Endothelial cell of umbilical vein (primary cell): ENCODE measurements around the gene OSTM1. TPM values are rescaled to one million over a fixed set of nuclear protein-coding genes. Genes with fewer than 3 reads are reported as not detected.

Experiments used
- BruUV-seq: library from RNA; stranded (reverse); fragments of 400-500 nt; replicated peaks from 2 replicates; lab custom pipeline; 2021; lab: Mats Ljungman, UMichigan
- CTCF ChIA-PET: fragments of 300-600, 350-600 bp; sonication (Branson Sonifier 250); formaldehyde crosslinking; loops from one replicate; lab custom pipeline; 2021; ENCODE audit warnings: antibody characterized with exemption, inconsistent platforms; lab: Charles Lee
- POLR2A ChIA-PET: fragments of 300-600, 350-600 bp; sonication (Branson Sonifier 250); formaldehyde crosslinking; loops from one replicate; lab custom pipeline; 2021; ENCODE audit warnings: antibody characterized with exemption, inconsistent platforms; lab: Charles Lee
- DNase-seq: peaks from one replicate; pipeline ENCODE4 v3.0.0-alpha.2; 2011; ENCODE audit warnings: low read depth, low spot score
- FAIRE-seq: peaks from 2 replicates; lab custom pipeline; 2011; peaks lifted over from hg19 to GRCh38; lab: Jason Lieb, UNC
- H2AFZ ChIP-seq: 2 replicates; pipeline ENCODE4 v1.6.0; 2012; ENCODE audit warnings: low read depth, low read length, control low read depth, inconsistent platforms
- H3K27ac ChIP-seq: 2 replicates; pipeline ENCODE4 v1.5.1; 2011; ENCODE audit warnings: low read depth, mild to moderate bottlenecking, control low read depth, low read length, moderate library complexity; ENCODE audit not compliant: insufficient read depth
- H3K27me3 ChIP-seq, 2 experiments: 2 replicates each; pipeline versions ENCODE4 v1.6.0 to v1.6.1; 2011; ENCODE audit warnings: low read length in 2 of 2, mixed read lengths in 1 of 2; ENCODE audit not compliant: control insufficient read depth in 2 of 2, insufficient read depth in 2 of 2
- H3K36me3 ChIP-seq, 2 experiments: 2 replicates in 1 of 2; 3 replicates in 1 of 2; pipeline ENCODE4 v1.5.1; 2011; ENCODE audit warnings: low read length in 2 of 2, mild to moderate bottlenecking in 1 of 2, moderate library complexity in 1 of 2; ENCODE audit not compliant: control insufficient read depth in 2 of 2, insufficient read depth in 2 of 2; ENCODE audit errors: extremely low read depth in 1 of 2
- H3K4me1 ChIP-seq: 3 replicates; pipeline ENCODE4 v1.5.1; 2011; ENCODE audit warnings: mild to moderate bottlenecking, low read length; ENCODE audit not compliant: control insufficient read depth, insufficient read depth; ENCODE audit errors: extremely low read depth
- H3K4me2 ChIP-seq: 2 replicates; pipeline ENCODE4 v1.6.1; 2011; ENCODE audit warnings: low read length, control low read depth, mixed read lengths; ENCODE audit not compliant: insufficient read depth
- H3K4me3 ChIP-seq, 3 experiments: fragments of 200-600 bp in 1 of 3; sonication (generic), shearing (Covaris generic) in 1 of 3; replicated peaks in 1 of 3; 2 replicates each; pipeline ENCODE4 v1.5.1; 2011 to 2016; ENCODE audit warnings: control low read depth in 3 of 3, low read length in 3 of 3, mild to moderate bottlenecking in 2 of 3, inconsistent platforms in 1 of 3, low read depth in 1 of 3, moderate library complexity in 1 of 3; ENCODE audit not compliant: insufficient read depth in 1 of 3
- H3K79me2 ChIP-seq: 2 replicates; pipeline ENCODE4 v1.6.0; 2012; ENCODE audit warnings: low read length, inconsistent platforms; ENCODE audit not compliant: control insufficient read depth, insufficient read depth
- H3K9ac ChIP-seq: replicated peaks from 2 replicates; pipeline ENCODE3; 2011; ENCODE audit warnings: low read length, control low read depth; ENCODE audit not compliant: insufficient read depth; ENCODE audit errors: extremely low read depth
- H3K9me1 ChIP-seq: replicated peaks from 3 replicates; pipeline ENCODE4 v1.6.0; 2011; ENCODE audit warnings: mild to moderate bottlenecking, low read length; ENCODE audit not compliant: control insufficient read depth, insufficient read depth; ENCODE audit errors: extremely low read depth
- H3K9me3 ChIP-seq: replicated peaks from 2 replicates; pipeline ENCODE4 v1.5.1; 2012; ENCODE audit warnings: low read length, inconsistent platforms; ENCODE audit not compliant: control insufficient read depth, insufficient read depth
- H4K20me1 ChIP-seq: replicated peaks from 2 replicates; pipeline ENCODE3; 2011; ENCODE audit warnings: mild to moderate bottlenecking, low read length; ENCODE audit not compliant: control insufficient read depth, insufficient read depth; ENCODE audit errors: extremely low read depth
- EZH2 ChIP-seq: IDR thresholded peaks from 2 replicates; pipeline ENCODE4 v1.6.1; 2012; ENCODE audit warnings: borderline replicate concordance, low read depth, mild to moderate bottlenecking, moderate library complexity, low read length, inconsistent platforms; ENCODE audit not compliant: severe bottlenecking
- FOS ChIP-seq: IDR thresholded peaks from 2 replicates; pipeline ENCODE4 v1.6.1; 2011; ENCODE audit warnings: mild to moderate bottlenecking, low read length, moderate library complexity, borderline replicate concordance; ENCODE audit not compliant: insufficient read depth
- GATA2 ChIP-seq: IDR thresholded peaks from 2 replicates; pipeline ENCODE4 v1.7.0; 2011; ENCODE audit warnings: low read depth, mild to moderate bottlenecking, moderate library complexity, mixed read lengths, low read length; ENCODE audit not compliant: insufficient read length, insufficient read depth
- JUN ChIP-seq: IDR thresholded peaks from 2 replicates; pipeline ENCODE4 v1.6.1; 2011; ENCODE audit warnings: borderline replicate concordance, low read depth; ENCODE audit not compliant: insufficient read length, insufficient read depth
- MYC ChIP-seq: IDR thresholded peaks from one replicate; pipeline ENCODE4 v1.6.1; 2011; ENCODE audit warnings: mild to moderate bottlenecking, low read depth, low read length
- POLR2A ChIP-seq: IDR thresholded peaks from 2 replicates; pipeline ENCODE4 v1.6.1; 2012; ENCODE audit warnings: low read depth, mild to moderate bottlenecking, control low read depth, low read length
- POLR2AphosphoS5 ChIP-seq: IDR thresholded peaks from 2 replicates; pipeline ENCODE4 v1.6.1; 2012; ENCODE audit warnings: low read depth, mild to moderate bottlenecking, control low read depth, low read length, moderate library complexity; ENCODE audit not compliant: insufficient read depth
- dilution Hi-C: fragments of 300-500 bp; cut with MboI; formaldehyde crosslinking; loops from one replicate; pipeline ENCODE4 v1.15.0; 2019; ENCODE audit warnings: low sequenced_read_pairs; ENCODE audit not compliant: extremely low pct_ligation_motif_present
- intact Hi-C: fragments of 100-400 bp; cut with micrococcal nuclease; formaldehyde crosslinking; loops from one replicate; pipeline ENCODE4 v1.10.0; 2022
- polyA plus RNA-seq, 4 experiments: library from polyadenylated mRNA; depleted of rRNA in 3 of 4; stranded (reverse) in 3 of 4; unstranded in 1 of 4; fragments of >200 nt; gene quantifications; 2 replicates each; pipeline versions ENCODE4 v1.2.1 to v1.2.3, GENCODE V29; 2011 to 2012; ENCODE audit warnings: missing spikeins in 1 of 4
- total RNA-seq: library from RNA; stranded (reverse); gene quantifications from 2 replicates; pipeline ENCODE4 v1.2.3, GENCODE V29; 2021
- TF ChIP-seq, protein P1 (sequence below), 2 donors: IDR thresholded peaks; 1 replicate in 1 of 2; 2 replicates in 1 of 2; pipeline ENCODE4 v1.5.1; 2011; ENCODE audit warnings: low read length in 2 of 2, mild to moderate bottlenecking in 2 of 2, moderate library complexity in 2 of 2, control low read depth in 1 of 2, inconsistent platforms in 1 of 2, low read depth in 1 of 2; ENCODE audit not compliant: insufficient read depth in 1 of 2; ENCODE audit errors: extremely low read depth in 1 of 2
- TF ChIP-seq, protein P2 (sequence below): IDR thresholded peaks from 2 replicates; pipeline ENCODE4 v1.6.1; 2011; ENCODE audit not compliant: insufficient read depth, insufficient read length

The OSTM1 gene
- total and polyA plus RNA-seq, 2 donors (not counting 3 experiments of a cell fraction or from before 2014, with no cell fraction given): 23.1 to 26.4 TPM

- Histone ChIP-seq H3K27me3 (peaks cover 0 to 2% of the 10 kb centered on the region in 2 experiments), H3K27ac (no peak overlapping the region), H3K9me1 (no peaks in the 10 kb centered on the region), H3K36me3 (no peaks in the 10 kb centered on the region), H3K79me2 (no peaks in the 10 kb centered on the region), H3K9ac (no peak overlapping the region), H3K9me3 (no peaks in the 10 kb centered on the region), H3K4me2 (no peak overlapping the region), H3K4me1 (no peaks in the 10 kb centered on the region), H4K20me1 (no peaks in the 10 kb centered on the region), H3K4me3 (no peak overlapping the region), H2AFZ (no peak overlapping the region)
- no TSS peak for BruUV-seq
- no peak for DNase-seq
- intact Hi-C loops (no loop called here), dilution Hi-C loops (no loop called here)
- ChIA-PET POLR2A (no interaction called here), CTCF (no interaction called here)
- TF ChIP-seq FOS: no peak
- no peak for TF ChIP-seq MYC
- TF ChIP-seq POLR2A: no peak
- no peak for TF ChIP-seq POLR2AphosphoS5
- TF ChIP-seq GATA2: no peak
- no peak for TF ChIP-seq JUN
- TF ChIP-seq, protein P1, sequence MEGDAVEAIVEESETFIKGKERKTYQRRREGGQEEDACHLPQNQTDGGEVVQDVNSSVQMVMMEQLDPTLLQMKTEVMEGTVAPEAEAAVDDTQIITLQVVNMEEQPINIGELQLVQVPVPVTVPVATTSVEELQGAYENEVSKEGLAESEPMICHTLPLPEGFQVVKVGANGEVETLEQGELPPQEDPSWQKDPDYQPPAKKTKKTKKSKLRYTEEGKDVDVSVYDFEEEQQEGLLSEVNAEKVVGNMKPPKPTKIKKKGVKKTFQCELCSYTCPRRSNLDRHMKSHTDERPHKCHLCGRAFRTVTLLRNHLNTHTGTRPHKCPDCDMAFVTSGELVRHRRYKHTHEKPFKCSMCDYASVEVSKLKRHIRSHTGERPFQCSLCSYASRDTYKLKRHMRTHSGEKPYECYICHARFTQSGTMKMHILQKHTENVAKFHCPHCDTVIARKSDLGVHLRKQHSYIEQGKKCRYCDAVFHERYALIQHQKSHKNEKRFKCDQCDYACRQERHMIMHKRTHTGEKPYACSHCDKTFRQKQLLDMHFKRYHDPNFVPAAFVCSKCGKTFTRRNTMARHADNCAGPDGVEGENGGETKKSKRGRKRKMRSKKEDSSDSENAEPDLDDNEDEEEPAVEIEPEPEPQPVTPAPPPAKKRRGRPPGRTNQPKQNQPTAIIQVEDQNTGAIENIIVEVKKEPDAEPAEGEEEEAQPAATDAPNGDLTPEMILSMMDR (IDR thresholded peaks at IDR 0.05; ENCODE audit: extremely low read depth in 1 of 2, insufficient read depth in 1 of 2, low read depth in 1 of 2, low read length in 2 of 2): no peak
- TF ChIP-seq EZH2: no peak
- TF ChIP-seq, protein P2, sequence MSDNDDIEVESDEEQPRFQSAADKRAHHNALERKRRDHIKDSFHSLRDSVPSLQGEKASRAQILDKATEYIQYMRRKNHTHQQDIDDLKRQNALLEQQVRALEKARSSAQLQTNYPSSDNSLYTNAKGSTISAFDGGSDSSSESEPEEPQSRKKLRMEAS: no peak
- no peak for FAIRE-seq
Measured at GRCh38 chr6:108029226-108029921, 45.2 kb downstream of the OSTM1 start.
